ENCODE results near the gene BCCIP. TPM values are rescaled to one million over a fixed set of nuclear protein-coding genes. Genes with fewer than 3 reads are reported as not detected.

Gene BCCIP
- total RNA-seq, 1 donor from 2014 or later = 54.1 TPM

GRCh38 chr10:125778556-125778955 lies 44.8 kb upstream of the BCCIP start:
- H3K4me3 Mint-ChIP-seq = no peak overlapping the region
- H3K27ac Mint-ChIP-seq = no peak overlapping the region
- H3K27me3 Mint-ChIP-seq (ENCODE audit: low read depth) = no peaks in the 10 kb centered on the region
- peaks cover 9% of the 10 kb centered on the region for H3K9me3 Mint-ChIP-seq
- H3K36me3 Mint-ChIP-seq = no peaks in the 10 kb centered on the region
- H3K4me1 Mint-ChIP-seq = no peaks in the 10 kb centered on the region
- TF ChIP-seq CTCF (IDR thresholded peaks at IDR 0.05; ENCODE audit: unreplicated experiment) = no peak
- no peak for DNase-seq (ENCODE audit: low spot score in 2 of 2, unreplicated experiment in 2 of 2)

DNA sequence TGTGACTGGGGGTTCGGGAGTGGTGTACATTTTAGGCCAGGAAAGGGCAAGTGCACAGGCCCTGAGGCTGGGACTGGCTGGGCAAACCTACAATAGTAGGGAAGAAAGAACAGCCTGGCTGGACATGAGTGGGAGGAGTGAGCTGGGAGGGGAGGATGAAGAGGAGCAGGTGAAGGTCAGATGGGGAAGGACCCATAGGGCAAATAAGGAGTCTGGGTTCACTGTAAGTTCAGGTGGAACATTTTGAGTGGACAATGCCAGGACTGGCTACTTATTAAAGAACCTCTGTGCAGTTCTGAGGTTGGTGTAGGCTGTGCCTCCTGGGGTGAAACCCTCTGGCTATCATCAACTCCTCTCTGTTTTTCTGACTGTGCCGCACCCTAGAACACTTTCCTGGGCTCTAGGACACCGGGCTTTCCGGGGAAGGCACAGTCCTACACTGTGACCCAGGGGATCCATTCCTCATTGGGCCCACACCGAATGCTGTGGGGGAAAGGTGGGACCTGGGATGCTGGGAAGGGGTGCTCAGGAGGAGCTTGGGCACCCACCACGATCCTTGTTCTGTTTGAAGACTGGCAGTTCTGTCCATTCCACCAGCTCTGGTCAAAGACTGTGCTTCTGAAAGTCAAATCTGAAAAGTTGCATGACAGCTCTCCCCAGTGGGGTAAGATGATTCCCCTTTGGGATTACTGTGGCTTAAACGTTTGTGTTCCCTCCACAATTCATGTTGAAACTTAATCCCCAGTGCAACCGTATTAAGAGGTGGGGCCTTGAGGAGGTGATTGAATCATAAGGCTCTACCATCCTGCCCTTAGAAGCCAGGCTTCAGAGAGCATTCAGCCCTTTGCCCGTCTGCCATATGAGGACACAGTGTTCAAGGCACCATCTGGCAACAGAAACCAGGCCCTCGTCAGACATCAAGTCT lies 43.7 kb upstream of the BCCIP start:
- TF ChIP-seq CTCF (IDR thresholded peaks at IDR 0.05; ENCODE audit: unreplicated experiment) = no peak
- no peak for DNase-seq (ENCODE audit: low spot score in 2 of 2, unreplicated experiment in 2 of 2)
- peaks cover 9% of the 10 kb centered on the region for H3K9me3 Mint-ChIP-seq
- H3K27me3 Mint-ChIP-seq (ENCODE audit: low read depth) = no peaks in the 10 kb centered on the region
- no peak overlapping the region for H3K27ac Mint-ChIP-seq
- no peaks in the 10 kb centered on the region for H3K36me3 Mint-ChIP-seq
- H3K4me1 Mint-ChIP-seq = peaks cover 4% of the 10 kb centered on the region
- H3K4me3 Mint-ChIP-seq = no peak overlapping the region

GRCh38 chr10:125781374-125781773 lies 42.0 kb upstream of the BCCIP start:
- TF ChIP-seq CTCF (IDR thresholded peaks at IDR 0.05; ENCODE audit: unreplicated experiment) = no peak
- H3K4me1 Mint-ChIP-seq = peaks cover 4% of the 10 kb centered on the region
- no peak for DNase-seq (ENCODE audit: low spot score in 2 of 2, unreplicated experiment in 2 of 2)
- H3K36me3 Mint-ChIP-seq = no peaks in the 10 kb centered on the region
- H3K27ac Mint-ChIP-seq = no peak overlapping the region
- H3K4me3 Mint-ChIP-seq = no peak overlapping the region
- H3K9me3 Mint-ChIP-seq = peaks cover 9% of the 10 kb centered on the region
- H3K27me3 Mint-ChIP-seq (ENCODE audit: low read depth) = no peaks in the 10 kb centered on the region

GRCh38 chr10:125782054-125782453 lies 41.3 kb upstream of the BCCIP start:
- Mint-ChIP-seq H3K4me1 (peaks cover 4% of the 10 kb centered on the region), H3K27me3 (ENCODE audit: low read depth) (no peaks in the 10 kb centered on the region)
- DNase-seq (ENCODE audit: low spot score in 2 of 2, unreplicated experiment in 2 of 2) = no peak

DNA sequence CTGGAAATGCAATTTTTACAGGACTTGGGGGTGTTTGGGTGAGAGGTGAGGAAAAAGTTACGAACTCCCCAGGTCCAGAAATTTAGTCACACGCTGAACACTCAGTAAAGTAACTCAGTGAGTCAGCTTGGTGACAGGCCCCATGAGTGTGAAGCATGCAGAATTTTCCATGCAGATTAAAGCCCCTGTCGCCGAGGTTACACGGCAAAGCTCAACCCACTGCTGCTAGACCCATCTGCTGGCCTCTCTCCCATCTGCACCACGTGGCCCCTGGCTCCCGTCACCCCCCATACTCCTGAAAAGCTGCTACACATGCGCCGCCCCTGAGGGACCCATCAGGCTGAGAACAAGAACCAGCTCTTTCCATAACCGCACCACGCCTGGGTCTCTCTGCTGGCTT lies 40.7 kb upstream of the BCCIP start:
- no peaks in the 10 kb centered on the region for H3K36me3 Mint-ChIP-seq
- no peak for TF ChIP-seq CTCF (IDR thresholded peaks at IDR 0.05; ENCODE audit: unreplicated experiment)
- H3K27ac Mint-ChIP-seq = no peak overlapping the region
- H3K4me1 Mint-ChIP-seq = peaks cover 4% of the 10 kb centered on the region
- H3K4me3 Mint-ChIP-seq = no peak overlapping the region
- no peak for DNase-seq (ENCODE audit: low spot score in 2 of 2, unreplicated experiment in 2 of 2)
- H3K27me3 Mint-ChIP-seq (ENCODE audit: low read depth) = no peaks in the 10 kb centered on the region
- peaks cover 9% of the 10 kb centered on the region for H3K9me3 Mint-ChIP-seq

More at GRCh38 chr10:125782054-125782453, 41.3 kb upstream of the BCCIP start:
- H3K4me3 Mint-ChIP-seq = no peak overlapping the region
- H3K36me3 Mint-ChIP-seq = no peaks in the 10 kb centered on the region
- no peak overlapping the region for H3K27ac Mint-ChIP-seq
- no peak for TF ChIP-seq CTCF (IDR thresholded peaks at IDR 0.05; ENCODE audit: unreplicated experiment)
- peaks cover 9% of the 10 kb centered on the region for H3K9me3 Mint-ChIP-seq

All from mesothelial cell of epicardium (in vitro differentiated cells).